IPS-18c (cell line): Measurements from ENCODE around the gene RIPK4.
"Not testable (repeated sequence)": the region's sequence is repeated elsewhere in the genome, so short reads cannot be mapped to it uniquely, and the experiment has no call there.

Experiments used
- H3K4me3 ChIP-seq: 2 replicates; pipeline ENCODE4 v1.7.0; 2013; ENCODE audit warnings: low read depth, mild to moderate bottlenecking, low read length, moderate library complexity; ENCODE audit not compliant: insufficient read depth
- H3K9me3 ChIP-seq: one replicate; pipeline ENCODE4 v1.6.1; 2013; ENCODE audit warnings: mild to moderate bottlenecking, low read length, moderate library complexity; ENCODE audit not compliant: control insufficient read depth, insufficient read depth

The RIPK4 gene

GRCh38 chr21:41701749-41702148 is 65.1 kb downstream of the RIPK4 start:
- no peak overlapping the region for H3K4me3 ChIP-seq
- H3K9me3 ChIP-seq: no peaks in the 10 kb centered on the region

GRCh38 chr21:41699311-41699710 is 67.5 kb downstream of the RIPK4 start:
- no peaks in the 10 kb centered on the region for H3K9me3 ChIP-seq
- no peak overlapping the region for H3K4me3 ChIP-seq

- Histone ChIP-seq H3K9me3 (no peaks in the 10 kb centered on the region), H3K4me3 (no peak overlapping the region)
These were observed 68.8 kb downstream of the RIPK4 start for GRCh38 chr21:41698071-41698470.

GRCh38 chr21:41695513-41695912 is 71.3 kb downstream of the RIPK4 start:
- Histone ChIP-seq H3K9me3 (no peaks in the 10 kb centered on the region), H3K4me3 (no peak overlapping the region)

- not testable (repeated sequence) for H3K4me3 ChIP-seq, H3K9me3 ChIP-seq
These were observed 72.8 kb downstream of the RIPK4 start for GRCh38 chr21:41694042-41694441.

GRCh38 chr21:41692185-41692565 is 74.7 kb downstream of the RIPK4 start:
- no peaks in the 10 kb centered on the region for H3K9me3 ChIP-seq
- H3K4me3 ChIP-seq: no peak overlapping the region

GRCh38 chr21:41691205-41692184 is 75.4 kb downstream of the RIPK4 start:
- H3K9me3 ChIP-seq: no peaks in the 10 kb centered on the region
- H3K4me3 ChIP-seq: no peak overlapping the region
